IMR-90 (cell line): ENCODE results near the gene FSTL1.

Experiments used
- CTCF ChIP-seq: conservative IDR thresholded peaks from 2 replicates; pipeline ENCODE4 v1.5.1; 2012; ENCODE audit warnings: mild to moderate bottlenecking, low read depth, low read length, improper control_type of control experiment
- ELK1 ChIP-seq: fragments of 150-350 bp; IDR thresholded peaks from 2 replicates; pipeline ENCODE4 v1.6.1; 2016; ENCODE audit warnings: low read depth, mild to moderate bottlenecking, low read length, moderate library complexity, borderline replicate concordance
- FOS ChIP-seq: fragments of 150-350 bp; IDR thresholded peaks from 2 replicates; pipeline ENCODE4 v1.6.1; 2016; ENCODE audit warnings: low read depth, low read length
- MAFK ChIP-seq: IDR thresholded peaks from 2 replicates; pipeline ENCODE4 v1.6.1; 2012; ENCODE audit warnings: low read depth, low read length, improper control_type of control experiment
- MXI1 ChIP-seq: IDR thresholded peaks from 2 replicates; pipeline ENCODE4 v1.6.1; 2012; ENCODE audit warnings: low read depth, mild to moderate bottlenecking, low read length, moderate library complexity, borderline replicate concordance
- POLR2A ChIP-seq: IDR thresholded peaks from 2 replicates; pipeline ENCODE4 v1.6.1; 2012; ENCODE audit warnings: mild to moderate bottlenecking, low read depth, low read length

- no peak for TF ChIP-seq CTCF
- TF ChIP-seq MAFK: no peak
- TF ChIP-seq MXI1: no peak
- TF ChIP-seq POLR2A: no peak
- TF ChIP-seq ELK1: no peak
- no peak for TF ChIP-seq FOS
Measured at GRCh38 chr3:120492103-120492502, 41.3 kb upstream of the FSTL1 start.
